ENCODE data around the gene TAAR5.
"Not testable (repeated sequence)": the region's sequence is repeated elsewhere in the genome, so short reads cannot be mapped to it uniquely, and the experiment has no call there.

Gene TAAR5

DNA sequence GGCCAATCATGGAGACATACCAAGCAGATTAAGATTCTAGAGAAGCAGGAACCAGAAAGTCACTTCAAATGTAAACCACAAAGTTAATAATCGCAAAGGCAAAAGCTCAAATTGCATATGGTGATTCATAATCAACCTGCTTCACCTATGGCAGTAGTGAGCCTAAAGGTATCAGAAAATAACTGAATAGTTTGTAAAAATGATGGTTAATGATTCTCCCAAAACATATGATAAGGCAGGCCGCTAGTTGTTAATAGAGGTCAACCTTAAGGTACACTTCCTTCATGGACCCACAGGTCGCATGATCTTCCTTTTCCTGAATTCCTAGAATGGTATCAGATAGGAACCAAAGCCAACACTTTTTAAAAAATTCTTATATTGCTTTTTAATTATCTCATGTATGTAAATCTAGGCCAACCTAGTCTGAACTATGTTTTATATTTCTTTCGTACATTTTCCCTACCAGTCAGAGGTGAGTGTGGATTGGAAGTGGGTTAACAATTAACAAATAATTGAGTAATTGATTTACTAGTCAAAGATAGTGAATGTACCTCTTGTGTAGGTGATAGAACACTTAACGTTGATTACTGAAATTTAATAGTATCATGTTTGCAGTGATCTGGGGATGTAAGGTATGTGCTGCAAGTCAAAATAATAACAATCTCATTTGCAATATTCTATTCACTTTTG, 18.1 kb upstream of the TAAR5 start:
- intact Hi-C loops (cut with DNase I; ENCODE audit: low total_unique reads) = loop anchor here (5.0 kb wide), 1 partner anchor 285 kb away; no protein-coding TSS in a partner anchor
- Histone ChIP-seq H3K4me1 (no peaks in the 10 kb centered on the region), H3K4me3 (no peak overlapping the region), H3K36me3 (no peaks in the 10 kb centered on the region), H3K9me3 (no peaks in the 10 kb centered on the region), H3K27ac (no peak overlapping the region), H3K27me3 (peaks cover 0 to 3% of the 10 kb centered on the region in 2 donors)
- TF ChIP-seq, protein P1, sequence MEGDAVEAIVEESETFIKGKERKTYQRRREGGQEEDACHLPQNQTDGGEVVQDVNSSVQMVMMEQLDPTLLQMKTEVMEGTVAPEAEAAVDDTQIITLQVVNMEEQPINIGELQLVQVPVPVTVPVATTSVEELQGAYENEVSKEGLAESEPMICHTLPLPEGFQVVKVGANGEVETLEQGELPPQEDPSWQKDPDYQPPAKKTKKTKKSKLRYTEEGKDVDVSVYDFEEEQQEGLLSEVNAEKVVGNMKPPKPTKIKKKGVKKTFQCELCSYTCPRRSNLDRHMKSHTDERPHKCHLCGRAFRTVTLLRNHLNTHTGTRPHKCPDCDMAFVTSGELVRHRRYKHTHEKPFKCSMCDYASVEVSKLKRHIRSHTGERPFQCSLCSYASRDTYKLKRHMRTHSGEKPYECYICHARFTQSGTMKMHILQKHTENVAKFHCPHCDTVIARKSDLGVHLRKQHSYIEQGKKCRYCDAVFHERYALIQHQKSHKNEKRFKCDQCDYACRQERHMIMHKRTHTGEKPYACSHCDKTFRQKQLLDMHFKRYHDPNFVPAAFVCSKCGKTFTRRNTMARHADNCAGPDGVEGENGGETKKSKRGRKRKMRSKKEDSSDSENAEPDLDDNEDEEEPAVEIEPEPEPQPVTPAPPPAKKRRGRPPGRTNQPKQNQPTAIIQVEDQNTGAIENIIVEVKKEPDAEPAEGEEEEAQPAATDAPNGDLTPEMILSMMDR (IDR thresholded peaks at IDR 0.05) = no peak
- no peak for DNase-seq

DNA sequence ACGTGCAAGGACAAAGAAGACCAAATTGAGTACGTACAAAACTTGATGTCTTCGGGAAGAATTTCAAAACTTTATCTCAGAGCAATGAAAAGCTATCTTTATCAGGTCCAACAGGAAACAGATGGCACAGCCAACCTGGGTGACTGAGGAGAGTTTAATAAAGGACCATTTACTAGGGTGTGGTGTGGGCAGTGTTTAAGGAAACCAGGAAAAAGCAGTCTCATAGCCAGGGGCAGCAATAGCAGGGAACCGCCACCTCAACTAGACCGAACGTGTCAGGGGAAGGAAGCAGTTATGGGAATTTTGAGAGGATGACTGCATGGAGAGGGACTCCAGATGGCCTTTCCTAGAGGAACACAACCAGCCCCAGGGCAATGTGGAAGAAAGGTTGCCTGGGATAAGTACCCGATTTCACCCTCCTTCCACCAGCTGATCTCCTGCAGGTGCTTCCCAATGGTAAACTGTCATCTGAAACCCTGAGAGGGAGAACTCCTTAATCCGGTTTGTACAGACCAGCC, 15.2 kb upstream of the TAAR5 start:
- Histone ChIP-seq H3K9me3 (no peaks in the 10 kb centered on the region), H3K4me1 (no peaks in the 10 kb centered on the region), H3K27me3 (peaks cover 0 to 3% of the 10 kb centered on the region in 2 donors), H3K4me3 (no peak overlapping the region), H3K27ac (no peak overlapping the region), H3K36me3 (no peaks in the 10 kb centered on the region)
- intact Hi-C loops (cut with DNase I; ENCODE audit: low total_unique reads) = loop anchor here (5.0 kb wide), 1 partner anchor 288 kb away; no protein-coding TSS in a partner anchor
- TF ChIP-seq, protein P1 (IDR thresholded peaks at IDR 0.05) = no peak
- DNase-seq = no peak

DNA sequence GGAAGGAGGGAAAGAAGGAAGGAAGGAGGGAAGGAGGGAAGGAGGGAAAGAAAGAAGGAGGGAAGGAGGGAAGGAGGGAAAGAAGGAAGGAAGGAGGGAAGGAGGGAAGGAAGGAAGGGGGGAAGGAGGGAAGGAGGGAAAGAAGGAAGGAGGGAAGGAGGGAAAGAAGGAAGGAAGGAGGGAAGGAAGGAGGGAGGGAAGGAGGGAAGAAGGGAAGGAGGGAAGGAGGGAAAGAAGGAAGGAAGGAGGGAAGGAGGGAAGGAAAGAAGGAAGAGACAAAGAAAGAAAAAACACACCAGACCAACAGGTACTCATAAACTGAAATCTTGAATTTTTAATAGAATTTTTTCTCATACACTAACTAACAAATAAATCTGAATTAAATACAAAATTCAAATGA, 11.4 kb upstream of the TAAR5 start:
- H3K4me3 ChIP-seq; H3K9me3 ChIP-seq; H3K36me3 ChIP-seq; intact Hi-C loops (cut with DNase I; ENCODE audit: low total_unique reads); H3K27me3 ChIP-seq; H3K4me1 ChIP-seq; DNase-seq; H3K27ac ChIP-seq: not testable (repeated sequence)

DNA sequence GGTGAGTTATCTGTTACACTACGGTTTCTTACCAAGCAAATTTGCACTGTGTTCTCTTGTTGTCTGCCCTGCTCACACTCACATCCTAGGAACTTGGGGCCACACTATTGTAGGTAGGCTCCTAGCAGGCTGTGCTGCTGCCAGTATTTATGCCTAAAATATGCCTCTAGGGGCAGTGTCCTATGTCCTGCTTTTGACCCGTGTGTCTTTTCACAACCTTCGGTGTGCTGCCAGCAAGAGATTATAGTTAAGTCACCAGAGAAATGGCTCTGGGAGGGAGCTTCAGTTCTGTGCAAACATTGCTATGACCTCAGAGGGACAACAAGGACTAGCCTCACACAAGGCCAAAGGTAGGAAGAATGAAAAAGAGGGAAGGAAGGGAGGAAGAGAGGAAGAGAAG, 8.9 kb upstream of the TAAR5 start:
- Histone ChIP-seq H3K27me3 (no peaks in the 10 kb centered on the region), H3K9me3 (no peaks in the 10 kb centered on the region), H3K27ac (no peak overlapping the region), H3K4me3 (no peak overlapping the region), H3K36me3 (no peaks in the 10 kb centered on the region), H3K4me1 (no peaks in the 10 kb centered on the region)
- intact Hi-C loops (cut with DNase I; ENCODE audit: low total_unique reads) = no loop called here
- DNase-seq = no peak
- TF ChIP-seq, protein P1 (IDR thresholded peaks at IDR 0.05) = no peak

DNA sequence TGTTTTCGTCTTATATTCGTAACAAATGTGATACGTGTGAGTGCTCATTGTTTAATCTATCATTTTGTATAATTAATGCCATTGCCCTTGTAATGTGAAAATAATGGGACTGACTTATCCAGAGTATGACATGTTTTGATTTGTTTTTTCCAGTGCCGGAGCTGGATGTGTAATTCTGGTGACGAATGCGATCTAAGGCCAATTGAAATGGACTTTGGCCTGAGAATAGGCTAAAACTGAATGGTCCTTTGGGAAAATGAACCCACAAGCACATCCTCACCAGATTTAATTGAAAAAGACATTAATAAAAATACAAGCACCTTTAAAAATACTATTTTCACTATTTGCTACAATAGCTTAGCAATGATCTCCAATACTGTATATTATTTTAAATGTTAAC, 6.7 kb upstream of the TAAR5 start:
- H3K4me1 ChIP-seq = no peaks in the 10 kb centered on the region
- no peak overlapping the region for H3K4me3 ChIP-seq
- TF ChIP-seq, protein P1 (IDR thresholded peaks at IDR 0.05) = no peak
- H3K27ac ChIP-seq = no peak overlapping the region
- DNase-seq = no peak
- H3K36me3 ChIP-seq = no peaks in the 10 kb centered on the region
- no peaks in the 10 kb centered on the region for H3K9me3 ChIP-seq
- no peaks in the 10 kb centered on the region for H3K27me3 ChIP-seq
- intact Hi-C loops (cut with DNase I; ENCODE audit: low total_unique reads) = no loop called here

DNA sequence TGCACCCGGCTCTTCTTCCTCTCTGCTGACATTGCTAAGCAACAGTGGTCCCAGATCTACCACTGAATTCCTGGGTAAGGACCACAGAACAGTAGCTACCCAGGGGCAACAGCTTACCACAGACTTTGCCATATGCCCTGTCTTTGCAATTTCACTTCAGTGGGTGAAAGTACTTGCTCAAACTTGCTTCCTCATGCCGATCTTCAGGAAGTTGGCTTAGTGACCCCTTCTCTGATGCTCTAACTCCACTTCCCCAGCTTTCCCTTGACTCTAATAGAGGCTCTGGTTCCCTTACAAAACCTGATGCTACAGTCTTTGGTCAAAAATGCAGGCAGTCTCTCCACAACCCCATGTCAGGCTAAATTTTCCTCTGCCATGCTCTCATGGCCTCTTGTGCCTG, 3.3 kb upstream of the TAAR5 start:
- intact Hi-C loops (cut with DNase I; ENCODE audit: low total_unique reads) = no loop called here
- H3K4me3 ChIP-seq = no peak overlapping the region
- no peaks in the 10 kb centered on the region for H3K36me3 ChIP-seq
- H3K27ac ChIP-seq = no peak overlapping the region
- TF ChIP-seq, protein P1 (IDR thresholded peaks at IDR 0.05) = no peak
- DNase-seq = no peak
- H3K4me1 ChIP-seq = no peaks in the 10 kb centered on the region
- no peaks in the 10 kb centered on the region for H3K9me3 ChIP-seq
- no peaks in the 10 kb centered on the region for H3K27me3 ChIP-seq
